Prostate gland (tissue), 2 donors: ENCODE measurements around the gene PPID.

ENCODE experiments used
- CTCF ChIP-seq, 4 experiments: fragments of 200-600 bp in 2 of 4; fragments of 450-650 bp in 2 of 4; sonication (generic) in 2 of 4; IDR thresholded peaks; 1 replicate in 3 of 4; 2 replicates in 1 of 4; pipeline ENCODE4 v1.5.1; 2016 to 2019; ENCODE audit warnings: antibody characterized with exemption in 4 of 4, mild to moderate bottlenecking in 2 of 4, moderate library complexity in 2 of 4
- POLR2A ChIP-seq: fragments of 450-650 bp; IDR thresholded peaks from one replicate; pipeline ENCODE4 v1.6.1; 2016; ENCODE audit warnings: antibody characterized with exemption, mild to moderate bottlenecking
- POLR2AphosphoS5 ChIP-seq: sonication (generic); formaldehyde crosslinking; IDR thresholded peaks from one replicate; pipeline ENCODE4 v1.6.1; 2017; ENCODE audit warnings: antibody characterized with exemption

DNA sequence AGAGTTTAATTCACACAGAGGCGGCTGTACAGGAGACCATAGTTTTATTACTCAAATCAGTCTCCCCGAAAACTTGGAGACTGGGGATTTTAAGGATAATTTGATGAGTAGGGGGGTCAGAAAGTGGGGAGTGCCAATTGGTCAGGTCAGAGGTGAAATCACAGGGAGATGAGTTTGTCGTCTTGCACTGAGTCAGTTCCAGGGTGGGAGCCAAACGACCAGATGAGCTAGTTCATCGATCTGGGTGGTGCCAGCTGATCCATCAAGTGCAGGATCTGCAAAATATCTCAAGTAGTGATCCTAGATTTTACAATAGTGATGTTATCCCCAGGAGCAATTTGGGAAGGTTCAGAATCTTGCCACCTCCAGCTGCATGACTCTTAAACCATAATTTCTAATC is 47.1 kb downstream of the PPID start:
- TF ChIP-seq CTCF (IDR thresholded peaks at IDR 0.05) = no peak
- TF ChIP-seq POLR2A = no peak
- no peak for TF ChIP-seq POLR2AphosphoS5
